Fibroblast of villous mesenchyme (primary cell): ENCODE measurements around the gene FYB1. TPM values are rescaled to one million over a fixed set of nuclear protein-coding genes. Genes with fewer than 3 reads are reported as not detected.

Source experiments
- DNase-seq: peaks from one replicate; pipeline ENCODE4 v3.0.0-alpha.2; 2010; ENCODE audit warnings: low read depth
- H3K4me3 ChIP-seq: 2 replicates; pipeline ENCODE4 v1.5.1; 2011; ENCODE audit warnings: low read depth, mild to moderate bottlenecking, low read length
- CTCF ChIP-seq: IDR thresholded peaks from 2 replicates; pipeline ENCODE4 v1.5.1; 2012; ENCODE audit warnings: low read depth, mild to moderate bottlenecking, low read length; ENCODE audit not compliant: insufficient read depth
- total RNA-seq: library from RNA; depleted of rRNA; stranded (reverse); fragments of >200 nt; gene quantifications from 2 replicates; pipeline ENCODE4 v1.2.3, GENCODE V29; 2012

The FYB1 gene
- total RNA-seq, 1 donor, result not detected

- H3K4me3 ChIP-seq, result no peak overlapping the region
- DNase-seq, result no peak
- TF ChIP-seq CTCF, result no peak
These were observed 58.7 kb downstream of the FYB1 start for GRCh38 chr5:39160576-39161213.

- DNase-seq, result no peak
- H3K4me3 ChIP-seq, result no peak overlapping the region
- TF ChIP-seq CTCF, result no peak
These were observed 59.4 kb downstream of the FYB1 start for GRCh38 chr5:39159811-39160490.

GRCh38 chr5:39158786-39159185, 60.6 kb downstream of the FYB1 start:
- H3K4me3 ChIP-seq, result no peak overlapping the region
- no peak for DNase-seq
- TF ChIP-seq CTCF, result no peak

GRCh38 chr5:39158127-39158593, 61.2 kb downstream of the FYB1 start:
- H3K4me3 ChIP-seq, result no peak overlapping the region
- no peak for TF ChIP-seq CTCF
- DNase-seq, result no peak

GRCh38 chr5:39157701-39158100, 61.7 kb downstream of the FYB1 start:
- no peak for DNase-seq
- no peak for TF ChIP-seq CTCF
- H3K4me3 ChIP-seq, result no peak overlapping the region

- DNase-seq, result no peak
These were observed 63.3 kb downstream of the FYB1 start for GRCh38 chr5:39156082-39156481.

More at GRCh38 chr5:39156082-39156481, 63.3 kb downstream of the FYB1 start:
- no peak for TF ChIP-seq CTCF
- no peak overlapping the region for H3K4me3 ChIP-seq
